NCI-H1417 (cell line): ENCODE results near the gene OSER1.
"Not testable (repeated sequence)": the region's sequence is repeated elsewhere in the genome, so short reads cannot be mapped to it uniquely, and the experiment has no call there.

Experiments
- DNase-seq, 3 experiments: peaks; one replicate each; lab custom pipeline; 2025; lab: John Stamatoyannopoulos, UW

Gene OSER1

DNA sequence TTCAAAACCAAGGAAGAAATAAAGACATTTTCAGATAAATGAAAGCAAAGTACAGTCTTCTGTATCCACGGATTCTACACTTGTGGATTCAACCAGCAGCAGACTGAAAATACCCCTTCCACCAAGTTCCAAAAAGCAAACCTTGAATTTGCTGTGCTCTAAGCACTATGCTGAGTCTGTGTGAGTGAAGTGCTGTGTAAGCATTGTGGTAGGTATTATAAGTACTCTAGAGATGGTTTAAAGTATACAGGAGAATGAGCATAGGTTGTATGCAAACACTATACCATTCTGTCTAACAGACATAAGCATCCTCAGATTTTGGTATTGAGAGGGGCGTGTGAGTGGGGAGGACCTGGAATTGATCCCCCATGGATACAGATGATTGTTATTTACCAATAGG is 9.6 kb downstream of the OSER1 start:
- no peak for DNase-seq

- no peak for DNase-seq
These were observed 10.2 kb downstream of the OSER1 start for GRCh38 chr20:44200371-44200770.

GRCh38 chr20:44199877-44200276 is 10.7 kb downstream of the OSER1 start:
- no peak for DNase-seq

- DNase-seq: no peak
These were observed 11.7 kb downstream of the OSER1 start for GRCh38 chr20:44198872-44199271.

DNA sequence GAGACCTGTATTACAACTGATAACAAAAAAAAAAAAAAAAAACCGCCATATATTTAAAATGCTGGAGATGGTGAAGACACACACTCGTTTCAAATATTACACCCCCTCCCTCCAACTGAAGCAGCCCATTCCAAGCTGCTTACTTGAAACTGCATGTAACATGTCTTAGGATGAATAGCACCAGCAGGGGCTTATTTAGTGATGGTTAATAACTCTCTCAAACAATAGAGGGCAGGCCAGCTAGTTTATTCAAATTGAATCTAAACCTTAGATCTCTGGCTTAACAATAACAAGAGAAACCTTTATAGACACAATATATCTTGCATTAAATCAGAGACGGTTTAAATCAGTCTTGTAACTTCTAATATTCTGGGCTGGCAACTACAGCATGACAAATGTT is 14.3 kb downstream of the OSER1 start:
- DNase-seq: peak in 1 of 3 experiments; percentile 21

GRCh38 chr20:44195605-44196004 is 15.0 kb downstream of the OSER1 start:
- DNase-seq: no peak

- no peak for DNase-seq
These were observed 16.8 kb downstream of the OSER1 start for GRCh38 chr20:44193801-44194200.

GRCh38 chr20:44191640-44192039 is 18.9 kb downstream of the OSER1 start:
- not testable (repeated sequence) for DNase-seq

DNA sequence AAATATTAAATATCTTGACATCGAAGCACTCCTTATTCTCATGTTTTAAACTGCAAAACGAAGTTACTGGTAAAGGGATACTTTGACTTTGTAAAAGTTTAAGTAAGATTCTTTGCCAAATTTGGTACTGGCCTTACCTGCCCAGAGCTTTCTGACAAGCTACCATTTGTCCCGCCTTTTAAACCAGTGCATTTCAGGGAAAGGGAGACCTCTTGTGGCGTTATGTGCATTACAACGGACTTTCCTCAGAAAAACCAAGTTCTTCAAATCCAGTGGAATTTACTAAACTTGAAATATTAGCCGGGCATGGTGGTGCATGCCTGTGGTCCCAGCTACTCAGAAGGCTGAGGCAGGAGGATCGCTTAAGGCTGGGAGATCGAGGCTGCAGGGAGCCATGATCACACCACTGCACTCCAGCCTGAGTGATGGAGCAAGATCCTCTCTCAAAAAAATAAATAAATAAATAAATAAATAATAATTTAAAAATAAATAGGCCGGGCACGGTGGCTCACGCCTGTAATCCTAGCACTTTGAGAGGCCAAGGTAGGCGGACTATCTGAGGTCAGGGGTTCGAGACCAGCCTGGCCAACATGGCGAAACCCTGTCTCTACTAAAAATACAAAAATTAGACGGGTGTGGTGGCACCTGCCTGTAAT is 20.2 kb downstream of the OSER1 start:
- DNase-seq: peak; percentile 53 to 87 (median 57)

- DNase-seq: no peak
These were observed 21.8 kb downstream of the OSER1 start for GRCh38 chr20:44188752-44189151.

GRCh38 chr20:44187772-44188709 is 22.5 kb downstream of the OSER1 start:
- no peak for DNase-seq

GRCh38 chr20:44187054-44187771 is 23.4 kb downstream of the OSER1 start, which contains the start of gene JPH2:
JPH2 (minus strand) TSS chr20:44187188; CDS start chr20:44186705, 483 bp downstream.
- DNase-seq: no peak

DNA sequence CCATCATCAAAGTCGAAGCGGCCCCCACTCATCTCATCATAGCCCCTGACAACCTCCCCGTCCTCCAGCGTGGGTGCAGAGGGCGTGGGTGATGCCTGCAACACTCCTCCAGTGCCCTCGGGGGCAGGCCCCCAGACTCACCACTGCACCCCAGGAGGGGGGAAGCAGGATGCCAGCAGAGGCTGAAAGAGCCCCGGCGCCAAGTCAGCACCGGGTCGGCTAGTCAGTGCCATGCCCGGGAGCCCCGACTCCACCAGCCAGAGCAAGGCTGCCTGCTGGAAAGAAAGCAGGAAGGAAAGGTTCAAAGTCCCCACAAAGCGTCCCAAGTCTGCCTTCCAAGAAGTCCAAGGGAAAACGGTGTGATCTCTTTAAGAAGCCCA is 23.9 kb downstream of the OSER1 start:
- no peak for DNase-seq

GRCh38 chr20:44186201-44186600 is 24.4 kb downstream of the OSER1 start:
- no peak for DNase-seq

DNA sequence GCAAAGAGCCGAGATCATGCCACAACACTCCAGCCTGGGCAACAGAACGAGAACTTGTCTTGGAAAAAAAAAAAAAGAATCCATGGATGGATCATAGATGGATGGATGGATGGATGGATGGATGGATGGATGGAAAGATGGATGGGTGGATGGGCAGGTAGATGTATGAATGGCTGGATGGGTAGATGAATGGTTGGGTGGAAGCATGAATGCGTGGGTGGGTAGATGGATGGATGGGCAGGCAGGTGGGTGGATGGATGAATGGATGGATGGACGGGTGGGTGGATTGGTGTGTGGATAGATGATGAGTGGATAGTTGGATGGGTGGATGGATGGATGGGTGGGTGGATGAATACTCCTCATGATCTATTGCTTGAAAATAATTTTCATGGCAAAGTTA is 25.0 kb downstream of the OSER1 start:
- no peak for DNase-seq

GRCh38 chr20:44183282-44183681 is 27.3 kb downstream of the OSER1 start:
- peak in 1 of 3 experiments; percentile 34 for DNase-seq

- no peak for DNase-seq
These were observed 27.7 kb downstream of the OSER1 start for GRCh38 chr20:44182863-44183262.

- peak in 2 of 3 experiments; percentile 71 to 87 for DNase-seq
These were observed 28.3 kb downstream of the OSER1 start for GRCh38 chr20:44182135-44182765.

DNA sequence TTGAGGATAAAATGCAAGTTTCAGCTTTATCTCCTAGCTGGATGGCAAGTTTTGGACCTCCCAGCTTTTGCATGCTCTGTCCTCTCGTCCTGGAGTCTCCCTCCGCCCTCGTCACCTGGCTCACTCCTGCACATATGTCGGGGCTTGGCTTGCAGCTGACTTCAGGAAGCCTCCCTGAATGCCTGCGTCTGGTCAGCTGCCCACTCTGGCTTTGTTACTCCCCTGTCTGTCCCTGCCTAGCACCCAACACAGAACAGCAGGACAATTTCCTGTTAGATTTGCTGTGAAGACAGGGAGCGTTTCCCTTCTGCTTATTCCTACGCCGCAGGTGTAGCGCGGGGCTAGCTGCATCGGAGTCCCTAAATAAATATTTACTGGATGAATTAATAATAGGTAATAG is 29.0 kb downstream of the OSER1 start:
- peak in 2 of 3 experiments; percentile 75 to 93 for DNase-seq

DNA sequence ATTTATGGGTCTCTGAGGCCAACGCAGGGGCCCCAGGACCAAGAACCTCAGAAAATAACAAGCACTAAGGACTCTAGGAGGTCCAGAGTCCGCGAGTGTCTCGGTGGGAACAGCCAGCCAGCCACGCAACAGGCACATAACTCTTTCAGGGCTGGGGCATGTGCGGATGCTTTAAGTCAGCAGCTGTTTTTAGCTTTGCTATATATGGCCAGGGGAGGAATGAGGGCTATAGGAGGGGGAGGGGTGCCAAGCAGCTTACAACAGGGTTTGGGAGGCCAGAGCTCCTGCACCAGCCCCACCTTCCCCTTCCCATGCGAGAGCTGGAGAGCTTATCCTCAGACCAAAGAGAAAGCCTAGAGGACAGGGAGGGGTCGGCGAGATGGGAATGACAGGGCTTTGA is 29.8 kb downstream of the OSER1 start:
- DNase-seq: no peak

- no peak for DNase-seq
These were observed 33.6 kb downstream of the OSER1 start for GRCh38 chr20:44176833-44177534.
